ENCODE measurements around the gene RBM48.

Gene RBM48

DNA sequence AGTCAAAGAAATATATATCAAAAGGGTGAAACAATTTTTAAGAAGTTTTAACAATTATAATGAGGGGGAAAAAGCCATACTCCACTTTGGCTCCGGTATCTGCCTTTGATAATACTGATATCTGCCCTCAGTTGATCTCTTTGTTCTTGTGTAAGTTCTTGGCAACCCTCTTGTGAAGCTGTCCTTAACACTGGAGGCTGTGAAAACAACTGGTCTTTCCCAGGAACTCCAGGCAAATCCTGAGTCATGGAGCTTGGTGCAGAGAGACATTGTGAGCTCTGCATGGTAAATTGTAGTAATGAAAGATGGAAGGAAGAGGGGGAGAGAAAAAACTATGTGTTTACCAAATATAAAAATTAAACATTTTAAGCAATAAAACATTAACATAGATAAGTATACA is 39.0 kb upstream of the RBM48 start:
- H3K4me3 ChIP-seq (ENCODE audit: low read depth, low read length): no peak overlapping the region
- TF ChIP-seq MYC (IDR thresholded peaks at IDR 0.05; ENCODE audit: low read depth, low read length) (no peak), POLR2A (IDR thresholded peaks at IDR 0.05; ENCODE audit: extremely low read depth, insufficient read length) (no peak), MAX (IDR thresholded peaks at IDR 0.05; ENCODE audit: low read depth, low read length) (no peak)
- TF ChIP-seq, protein P1, sequence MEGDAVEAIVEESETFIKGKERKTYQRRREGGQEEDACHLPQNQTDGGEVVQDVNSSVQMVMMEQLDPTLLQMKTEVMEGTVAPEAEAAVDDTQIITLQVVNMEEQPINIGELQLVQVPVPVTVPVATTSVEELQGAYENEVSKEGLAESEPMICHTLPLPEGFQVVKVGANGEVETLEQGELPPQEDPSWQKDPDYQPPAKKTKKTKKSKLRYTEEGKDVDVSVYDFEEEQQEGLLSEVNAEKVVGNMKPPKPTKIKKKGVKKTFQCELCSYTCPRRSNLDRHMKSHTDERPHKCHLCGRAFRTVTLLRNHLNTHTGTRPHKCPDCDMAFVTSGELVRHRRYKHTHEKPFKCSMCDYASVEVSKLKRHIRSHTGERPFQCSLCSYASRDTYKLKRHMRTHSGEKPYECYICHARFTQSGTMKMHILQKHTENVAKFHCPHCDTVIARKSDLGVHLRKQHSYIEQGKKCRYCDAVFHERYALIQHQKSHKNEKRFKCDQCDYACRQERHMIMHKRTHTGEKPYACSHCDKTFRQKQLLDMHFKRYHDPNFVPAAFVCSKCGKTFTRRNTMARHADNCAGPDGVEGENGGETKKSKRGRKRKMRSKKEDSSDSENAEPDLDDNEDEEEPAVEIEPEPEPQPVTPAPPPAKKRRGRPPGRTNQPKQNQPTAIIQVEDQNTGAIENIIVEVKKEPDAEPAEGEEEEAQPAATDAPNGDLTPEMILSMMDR (IDR thresholded peaks at IDR 0.05; ENCODE audit: low read depth, low read length): no peak
- DNase-seq (ENCODE audit: low read depth): no peak

- no peak overlapping the region for H3K4me3 ChIP-seq (ENCODE audit: low read depth, low read length)
- no peak for DNase-seq (ENCODE audit: low read depth)
- TF ChIP-seq, protein P1 (IDR thresholded peaks at IDR 0.05; ENCODE audit: low read depth, low read length): no peak
- TF ChIP-seq POLR2A (IDR thresholded peaks at IDR 0.05; ENCODE audit: extremely low read depth, insufficient read length) (no peak), MYC (IDR thresholded peaks at IDR 0.05; ENCODE audit: low read depth, low read length) (no peak), MAX (IDR thresholded peaks at IDR 0.05; ENCODE audit: low read depth, low read length) (no peak)
These were observed 31.7 kb upstream of the RBM48 start for GRCh38 chr7:92496876-92497275.

DNA sequence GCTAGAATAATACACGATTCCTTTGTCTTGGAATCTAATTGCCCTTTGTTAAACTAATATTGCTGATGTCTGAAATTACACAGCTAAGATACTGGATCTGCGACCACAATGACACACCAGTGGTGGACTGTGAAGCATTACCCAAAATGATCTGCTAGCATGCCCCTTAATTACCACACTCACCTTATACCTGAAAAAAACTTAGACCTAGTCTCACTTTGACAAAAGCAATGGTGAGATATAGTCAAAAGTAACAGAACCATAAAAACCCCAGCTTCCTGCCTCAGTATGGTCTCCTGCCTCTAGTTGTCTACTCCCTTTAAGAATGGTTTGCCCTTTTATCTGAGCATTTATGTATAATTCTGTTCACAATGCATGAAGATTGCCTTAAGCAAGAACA is 30.0 kb upstream of the RBM48 start:
- no peak for DNase-seq (ENCODE audit: low read depth)
- H3K4me3 ChIP-seq (ENCODE audit: low read depth, low read length): no peak overlapping the region
- TF ChIP-seq, protein P1 (IDR thresholded peaks at IDR 0.05; ENCODE audit: low read depth, low read length): no peak
- TF ChIP-seq MYC (IDR thresholded peaks at IDR 0.05; ENCODE audit: low read depth, low read length) (no peak), MAX (IDR thresholded peaks at IDR 0.05; ENCODE audit: low read depth, low read length) (no peak), POLR2A (IDR thresholded peaks at IDR 0.05; ENCODE audit: extremely low read depth, insufficient read length) (no peak)

DNA sequence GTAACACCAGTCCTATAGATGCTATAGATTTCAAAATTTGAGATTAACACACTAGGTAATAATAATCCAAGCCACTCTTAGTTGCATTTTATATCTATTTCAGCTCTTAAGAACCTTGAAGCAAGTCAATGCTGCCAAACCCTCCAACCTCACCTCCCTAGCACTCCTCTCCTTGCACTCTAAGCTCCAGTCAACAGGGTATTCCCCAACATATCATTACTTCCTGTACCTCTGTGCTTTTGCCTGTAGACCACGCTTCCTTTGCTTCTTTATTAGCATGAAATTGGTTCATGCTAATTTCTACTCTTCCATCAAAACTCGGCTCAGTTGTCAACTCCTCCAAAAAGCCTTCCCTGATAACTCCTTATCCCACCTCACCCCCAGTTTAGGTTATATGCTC is 24.8 kb upstream of the RBM48 start:
- no peak for DNase-seq (ENCODE audit: low read depth)
- TF ChIP-seq MAX (IDR thresholded peaks at IDR 0.05; ENCODE audit: low read depth, low read length) (no peak), POLR2A (IDR thresholded peaks at IDR 0.05; ENCODE audit: extremely low read depth, insufficient read length) (no peak), MYC (IDR thresholded peaks at IDR 0.05; ENCODE audit: low read depth, low read length) (no peak)
- TF ChIP-seq, protein P1 (IDR thresholded peaks at IDR 0.05; ENCODE audit: low read depth, low read length): no peak
- H3K4me3 ChIP-seq (ENCODE audit: low read depth, low read length): no peak overlapping the region

DNA sequence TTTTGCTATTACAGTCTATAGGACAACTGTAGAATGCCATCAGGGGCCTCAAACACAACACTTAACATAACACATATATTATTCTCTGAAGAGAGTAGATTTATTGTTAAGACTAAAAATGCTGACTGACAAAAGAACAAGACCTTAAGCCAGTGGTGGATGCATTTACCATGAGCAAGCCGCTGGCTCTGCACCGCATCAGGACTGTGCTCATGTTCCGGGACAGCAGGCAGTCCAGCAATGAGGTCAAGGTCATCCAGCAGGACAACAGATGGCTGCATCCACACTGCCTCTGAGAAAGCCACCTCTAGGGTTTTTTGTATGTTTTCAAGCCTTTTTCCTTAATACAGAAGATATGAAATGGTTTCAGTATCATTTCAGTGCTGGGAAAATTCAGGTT is 24.0 kb upstream of the RBM48 start:
- TF ChIP-seq MYC (IDR thresholded peaks at IDR 0.05; ENCODE audit: low read depth, low read length): no peak
- TF ChIP-seq MAX (IDR thresholded peaks at IDR 0.05; ENCODE audit: low read depth, low read length): no peak
- TF ChIP-seq POLR2A (IDR thresholded peaks at IDR 0.05; ENCODE audit: extremely low read depth, insufficient read length): no peak
- TF ChIP-seq, protein P1 (IDR thresholded peaks at IDR 0.05; ENCODE audit: low read depth, low read length): no peak
- DNase-seq (ENCODE audit: low read depth): no peak
- no peak overlapping the region for H3K4me3 ChIP-seq (ENCODE audit: low read depth, low read length)

DNA sequence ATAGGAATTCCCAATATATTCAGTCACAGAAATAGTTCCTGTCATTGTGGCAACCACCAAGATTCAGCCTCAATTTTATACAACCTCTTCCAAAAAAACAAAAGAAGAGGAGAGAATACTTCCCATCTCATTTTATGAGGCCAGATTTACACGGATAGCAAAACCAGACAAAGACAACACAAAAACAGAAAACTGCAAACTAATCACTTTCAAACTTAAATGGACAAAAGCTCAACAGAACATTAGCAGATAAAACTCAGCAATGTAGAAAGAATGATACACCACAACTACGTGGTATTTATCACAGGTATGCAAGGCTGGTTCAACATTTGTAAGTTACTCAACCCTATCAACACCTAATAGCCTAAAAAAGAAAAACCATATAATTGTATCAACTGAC is 22.2 kb upstream of the RBM48 start:
- no peak overlapping the region for H3K4me3 ChIP-seq (ENCODE audit: low read depth, low read length)

More for the DNA sequence above, 22.2 kb upstream of the RBM48 start:
- no peak for DNase-seq (ENCODE audit: low read depth)
- TF ChIP-seq, protein P1 (IDR thresholded peaks at IDR 0.05; ENCODE audit: low read depth, low read length): no peak

Data from NB4 (cell line).